A549 (cell line): ENCODE data around the gene FSTL4. TPM values are rescaled to one million over a fixed set of nuclear protein-coding genes. Genes with fewer than 3 reads are reported as not detected.

Experiments
- ATAC-seq, 2 experiments: fragments of 200-7000 bp in 1 of 2; fragments of >200 bp in 1 of 2; cut with Nextera tagmentation in 1 of 2; cut with Tn5 transposase in 1 of 2; 3 replicates each; pipeline versions ENCODE4 v1.8.0 to v1.9.1; 2018 to 2020; ENCODE audit warnings: mild to moderate bottlenecking in 1 of 2, moderate library complexity in 1 of 2
- CTCF ChIA-PET: fragments of 300-600 bp; sonication (Branson Sonifier 250); formaldehyde crosslinking; extraction: SDS; loops from one replicate; lab custom pipeline; 2021; ENCODE audit warnings: antibody characterized with exemption, inconsistent platforms; lab: Yijun Ruan, JAX
- POLR2A ChIA-PET: fragments of 350-600 bp; formaldehyde crosslinking; extraction: SDS; loops from one replicate; lab custom pipeline; 2021; ENCODE audit warnings: antibody characterized with exemption, inconsistent platforms; lab: Yijun Ruan, JAX
- DNase-seq, 2 experiments: peaks; one replicate each; pipeline versions ENCODE4 v3.0.0 to v3.0.0-alpha.2; 2011 to 2016; ENCODE audit warnings: low read depth in 1 of 2, low spot score in 1 of 2
- FAIRE-seq: peaks from 2 replicates; lab custom pipeline; 2011; peaks lifted over from hg19 to GRCh38; lab: Jason Lieb, UNC
- H3K27ac ChIP-seq, 2 experiments: fragments of >200 bp; sonication (Bioruptor Twin); formaldehyde crosslinking; 3 replicates each; pipeline ENCODE4 v1.5.1; 2016 to 2017
- H3K4me1 ChIP-seq: fragments of >200 bp; sonication (Bioruptor Twin); formaldehyde crosslinking; 3 replicates; pipeline ENCODE4 v1.6.1; 2016
- H3K4me2 ChIP-seq: fragments of >200 bp; sonication (Bioruptor Twin); formaldehyde crosslinking; 3 replicates; pipeline ENCODE4 v1.6.1; 2016
- H3K4me3 ChIP-seq: fragments of >200 bp; sonication (Bioruptor Twin); formaldehyde crosslinking; 3 replicates; pipeline ENCODE4 v1.5.1; 2016
- H3K9me3 ChIP-seq: fragments of >200 bp; sonication (Bioruptor Twin); formaldehyde crosslinking; 3 replicates; pipeline ENCODE4 v1.6.1; 2016
- CBX2 ChIP-seq: fragments of 200-600 bp; sonication (generic); IDR thresholded peaks from 2 replicates; pipeline ENCODE4 v1.6.1; 2016; ENCODE audit warnings: low read depth, mild to moderate bottlenecking, borderline replicate concordance
- CBX8 ChIP-seq: fragments of 200-600 bp; sonication (generic); IDR thresholded peaks from 2 replicates; pipeline ENCODE4 v1.6.1; 2016
- CEBPB ChIP-seq, 2 experiments: fragments of >200 bp in 1 of 2; sonication (Bioruptor Twin) in 1 of 2; formaldehyde crosslinking in 1 of 2; IDR thresholded peaks; 2 replicates each; pipeline ENCODE4 v1.6.1; 2012 to 2016
- EHF ChIP-seq: fragments of 250-450 bp; sonication (Bioruptor Pico); IDR thresholded peaks from 2 replicates; pipeline ENCODE4 v1.5.0; 2020; ENCODE audit warnings: mild to moderate bottlenecking
- EHMT2 ChIP-seq: fragments of 200-600 bp; sonication (generic); IDR thresholded peaks from 2 replicates; pipeline ENCODE4 v1.6.1; 2016; ENCODE audit warnings: antibody characterized with exemption, low read depth, mild to moderate bottlenecking, moderate library complexity
- EP300 ChIP-seq, 2 experiments: fragments of >200 bp; sonication (Bioruptor Twin); formaldehyde crosslinking; IDR thresholded peaks; 2 replicates in 1 of 2; 3 replicates in 1 of 2; pipeline ENCODE4 v1.6.1; 2016 to 2017
- HDAC2 ChIP-seq: fragments of 200-600 bp; sonication (generic); IDR thresholded peaks from 2 replicates; pipeline ENCODE4 v1.6.1; 2016
- HOXA7 ChIP-seq: fragments of 250-450 bp; sonication (Bioruptor Pico); IDR thresholded peaks from 2 replicates; pipeline ENCODE4 v1.5.0; 2020; ENCODE audit warnings: mild to moderate bottlenecking, moderate library complexity
- HOXB5 ChIP-seq: fragments of 250-450 bp; sonication (Bioruptor Pico); IDR thresholded peaks from 2 replicates; pipeline ENCODE4 v1.5.0; 2020; ENCODE audit warnings: mild to moderate bottlenecking, moderate library complexity
- JUN ChIP-seq, 2 experiments: fragments of >200 bp; sonication (Bioruptor Twin); formaldehyde crosslinking; IDR thresholded peaks; 2 replicates in 1 of 2; 3 replicates in 1 of 2; pipeline ENCODE4 v1.6.1; 2016 to 2017
- JUNB ChIP-seq: fragments of >200 bp; sonication (Bioruptor Twin); formaldehyde crosslinking; IDR thresholded peaks from 2 replicates; pipeline ENCODE4 v1.6.1; 2016
- KDM1A ChIP-seq: fragments of 200-600 bp; sonication (generic); IDR thresholded peaks from 2 replicates; pipeline ENCODE4 v1.6.1; 2016; ENCODE audit warnings: low read depth, mild to moderate bottlenecking
- KDM5A ChIP-seq: fragments of 200-600 bp; sonication (generic); IDR thresholded peaks from 2 replicates; pipeline ENCODE4 v1.6.1; 2016; ENCODE audit warnings: antibody characterized with exemption, mild to moderate bottlenecking
- NFE2L2 ChIP-seq: fragments of 150-350 bp; conservative IDR thresholded peaks from 2 replicates; pipeline ENCODE4 v1.6.1; 2014; ENCODE audit warnings: low read length
- NR3C1 ChIP-seq: fragments of >200 bp; sonication (Bioruptor Twin); formaldehyde crosslinking; IDR thresholded peaks from 3 replicates; pipeline ENCODE4 v1.6.1; 2017
- POLR2A ChIP-seq: IDR thresholded peaks from 2 replicates; pipeline ENCODE4 v1.6.1; 2012; ENCODE audit warnings: mild to moderate bottlenecking, low read length
- POLR2AphosphoS2 ChIP-seq: conservative IDR thresholded peaks from 2 replicates; pipeline ENCODE4 v1.6.1; 2012; ENCODE audit warnings: low read length, improper control_type of control experiment, inconsistent platforms
- RAD21 ChIP-seq, 2 experiments: fragments of >200 bp in 1 of 2; sonication (Bioruptor Twin) in 1 of 2; formaldehyde crosslinking in 1 of 2; IDR thresholded peaks in 1 of 2; conservative IDR thresholded peaks in 1 of 2; 2 replicates in 1 of 2; 3 replicates in 1 of 2; pipeline ENCODE4 v1.6.1; 2012 to 2018; ENCODE audit warnings: inconsistent platforms in 1 of 2
- WGBS: methylation state at CpG from one replicate; pipeline ENCODE4 v1.1.6; 2017; ENCODE audit errors: missing lambda C conversion rate; 5-methylcytosine and 5-hydroxymethylcytosine counted together
- polyA plus RNA-seq, 4 experiments: library from polyadenylated mRNA; depleted of rRNA in 3 of 4; stranded (reverse); fragments of >200 nt; fragmentation: RNase III in 1 of 4; extraction: RNeasy Plus Mini Kit Qiagen cat#74134 plus additional on column Dnase treatment in 1 of 4; gene quantifications; 2 replicates in 3 of 4; 3 replicates in 1 of 4; pipeline ENCODE4 v1.2.3, GENCODE V29; 2011 to 2017
- TF ChIP-seq, protein P1 (sequence below): IDR thresholded peaks from 2 replicates; pipeline ENCODE4 v1.6.1; 2012; ENCODE audit warnings: low read depth, borderline replicate concordance
- TF ChIP-seq, protein P2 (sequence below): fragments of >200 bp; sonication (Bioruptor Twin); formaldehyde crosslinking; IDR thresholded peaks from 3 replicates; pipeline ENCODE4 v1.6.1; 2016
- TF ChIP-seq, protein P3 (sequence below): fragments of 150-350 bp; IDR thresholded peaks from 2 replicates; pipeline ENCODE4 v1.6.1; 2014; ENCODE audit warnings: low read depth, mild to moderate bottlenecking, low read length
- TF ChIP-seq, protein P4 (sequence below): IDR thresholded peaks from 2 replicates; pipeline ENCODE4 v1.6.1; 2012

FSTL4 gene
- polyA plus RNA-seq, 2 of the 4 experiments (the other 2 are of a cell fraction): 1.6 to 1.8 TPM

DNA sequence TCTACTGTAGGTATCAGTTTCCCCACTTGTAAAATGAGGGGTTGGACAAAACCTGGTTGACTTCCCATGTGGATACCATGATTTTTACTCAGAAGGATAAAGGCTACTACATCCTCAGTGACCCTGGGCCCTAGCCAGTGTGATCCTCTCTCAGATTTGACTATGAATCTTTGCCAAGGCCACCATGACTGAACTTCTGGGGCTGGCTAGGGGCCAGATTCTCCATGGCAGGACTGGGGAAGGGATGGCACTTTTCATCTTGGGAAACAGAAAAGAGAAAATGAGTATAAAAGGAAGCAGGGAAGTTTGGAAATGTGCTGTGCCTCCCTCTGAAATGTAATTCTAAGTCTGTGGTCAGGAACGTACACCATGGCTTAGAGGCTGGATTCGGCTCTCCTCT, 1.4 kb upstream of the FSTL4 start:
- Histone ChIP-seq H3K4me3 (no peak overlapping the region), H3K4me1 (peaks cover 11% of the 10 kb centered on the region)
- POLR2A ChIA-PET: no interaction called here
- CTCF ChIA-PET: interaction anchor here (1.6 kb wide), 1 partner anchor 503 kb away, joined by 5 read pairs; no protein-coding TSS in a partner anchor
- FAIRE-seq: no peak
- TF ChIP-seq, protein P1, sequence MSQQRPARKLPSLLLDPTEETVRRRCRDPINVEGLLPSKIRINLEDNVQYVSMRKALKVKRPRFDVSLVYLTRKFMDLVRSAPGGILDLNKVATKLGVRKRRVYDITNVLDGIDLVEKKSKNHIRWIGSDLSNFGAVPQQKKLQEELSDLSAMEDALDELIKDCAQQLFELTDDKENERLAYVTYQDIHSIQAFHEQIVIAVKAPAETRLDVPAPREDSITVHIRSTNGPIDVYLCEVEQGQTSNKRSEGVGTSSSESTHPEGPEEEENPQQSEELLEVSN: no peak
- TF ChIP-seq JUN (IDR thresholded peaks at IDR 0.05) (no peak), NFE2L2 (no peak), NR3C1 (no peak), KDM1A (no peak), JUNB (no peak), HOXA7 (CRISPR knock-in tag) (no peak), CEBPB (IDR thresholded peaks at IDR 0.05) (no peak)
- TF ChIP-seq, protein P2, sequence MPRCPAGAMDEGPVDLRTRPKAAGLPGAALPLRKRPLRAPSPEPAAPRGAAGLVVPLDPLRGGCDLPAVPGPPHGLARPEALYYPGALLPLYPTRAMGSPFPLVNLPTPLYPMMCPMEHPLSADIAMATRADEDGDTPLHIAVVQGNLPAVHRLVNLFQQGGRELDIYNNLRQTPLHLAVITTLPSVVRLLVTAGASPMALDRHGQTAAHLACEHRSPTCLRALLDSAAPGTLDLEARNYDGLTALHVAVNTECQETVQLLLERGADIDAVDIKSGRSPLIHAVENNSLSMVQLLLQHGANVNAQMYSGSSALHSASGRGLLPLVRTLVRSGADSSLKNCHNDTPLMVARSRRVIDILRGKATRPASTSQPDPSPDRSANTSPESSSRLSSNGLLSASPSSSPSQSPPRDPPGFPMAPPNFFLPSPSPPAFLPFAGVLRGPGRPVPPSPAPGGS: no peak
- TF ChIP-seq, protein P3, sequence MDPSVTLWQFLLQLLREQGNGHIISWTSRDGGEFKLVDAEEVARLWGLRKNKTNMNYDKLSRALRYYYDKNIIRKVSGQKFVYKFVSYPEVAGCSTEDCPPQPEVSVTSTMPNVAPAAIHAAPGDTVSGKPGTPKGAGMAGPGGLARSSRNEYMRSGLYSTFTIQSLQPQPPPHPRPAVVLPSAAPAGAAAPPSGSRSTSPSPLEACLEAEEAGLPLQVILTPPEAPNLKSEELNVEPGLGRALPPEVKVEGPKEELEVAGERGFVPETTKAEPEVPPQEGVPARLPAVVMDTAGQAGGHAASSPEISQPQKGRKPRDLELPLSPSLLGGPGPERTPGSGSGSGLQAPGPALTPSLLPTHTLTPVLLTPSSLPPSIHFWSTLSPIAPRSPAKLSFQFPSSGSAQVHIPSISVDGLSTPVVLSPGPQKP: no peak
- TF ChIP-seq, all 56 proteins: peak for 0
- no peaks in the 10 kb centered on the region for H3K9me3 ChIP-seq
- DNase-seq: no peak
- no peak overlapping the region for H3K4me2 ChIP-seq
- 84% methylated on average over 2 of the region's 2 CpGs for whole genome bisulfite sequencing
- H3K27ac ChIP-seq: no peak overlapping the region
- no peak for ATAC-seq

DNA sequence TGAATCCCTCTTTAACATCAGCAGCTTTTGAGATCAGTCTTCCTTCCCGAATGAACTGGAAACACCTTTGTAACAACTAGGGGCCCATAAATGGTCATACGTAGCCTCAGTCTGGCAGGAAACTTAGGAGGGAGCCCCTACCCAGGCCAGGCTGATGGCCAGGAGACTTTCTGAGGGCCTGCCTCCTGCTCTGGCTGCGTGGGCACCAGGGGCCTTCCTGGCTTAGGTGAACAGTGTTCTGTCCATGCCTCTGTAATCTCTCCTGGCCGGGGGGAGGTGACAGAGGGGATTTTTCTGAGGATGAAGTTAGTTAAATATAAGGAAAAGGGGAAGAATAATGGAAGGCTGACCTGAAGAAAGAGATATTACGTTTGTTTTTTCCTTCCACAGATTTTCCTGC, 843 bp upstream of the FSTL4 start:
- 65% methylated on average over 5 of the region's 5 CpGs for WGBS
- Histone ChIP-seq H3K27ac (no peak overlapping the region), H3K4me3 (no peak overlapping the region), H3K4me2 (no peak overlapping the region; the same call in 2 of the 3 replicates), H3K4me1 (peaks cover 11% of the 10 kb centered on the region), H3K9me3 (no peaks in the 10 kb centered on the region)
- TF ChIP-seq CBX2: no peak
- no peak for TF ChIP-seq HOXB5 (CRISPR knock-in tag)
- no peak for TF ChIP-seq EHF
- no peak for TF ChIP-seq KDM1A
- no peak for TF ChIP-seq NR3C1
- no peak for TF ChIP-seq EHMT2
- TF ChIP-seq POLR2A: no peak
- no peak for TF ChIP-seq KDM5A
- TF ChIP-seq, protein P1: no peak
- TF ChIP-seq POLR2AphosphoS2: no peak
- no peak for TF ChIP-seq HDAC2
- TF ChIP-seq, protein P4, sequence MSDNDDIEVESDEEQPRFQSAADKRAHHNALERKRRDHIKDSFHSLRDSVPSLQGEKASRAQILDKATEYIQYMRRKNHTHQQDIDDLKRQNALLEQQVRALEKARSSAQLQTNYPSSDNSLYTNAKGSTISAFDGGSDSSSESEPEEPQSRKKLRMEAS: no peak
- no peak for TF ChIP-seq CEBPB (IDR thresholded peaks at IDR 0.05)
- TF ChIP-seq EP300 (IDR thresholded peaks at IDR 0.05): no peak
- TF ChIP-seq CBX8: no peak
- no peak for TF ChIP-seq RAD21 (conservative IDR thresholded peaks at IDR 0.05 in 1 of 2, IDR thresholded peaks at IDR 0.05 in 1 of 2)
- DNase-seq (no peak), ATAC-seq (no peak), FAIRE-seq (no peak)
- ChIA-PET CTCF (interaction anchor here (1.1 to 4.3 kb wide), 5 partner anchors 59 to 509 kb away, joined by 3 to 24 read pairs (median 5); no protein-coding TSS in a partner anchor), POLR2A (no interaction called here)
